D721Med (cell line): ENCODE measurements around the gene CD180.

Source experiments
- DNase-seq: peaks from one replicate; pipeline ENCODE4 v3.0.0; 2011; ENCODE audit warnings: low spot score; ENCODE audit not compliant: insufficient read length
- FAIRE-seq: peaks from 2 replicates; lab custom pipeline; 2011; peaks lifted over from hg19 to GRCh38; lab: Jason Lieb, UNC
- TF ChIP-seq, protein P1 (sequence below): IDR thresholded peaks from 2 replicates; pipeline ENCODE4 v1.5.1; 2012; ENCODE audit warnings: mild to moderate bottlenecking, control low read depth; ENCODE audit not compliant: insufficient read depth; ENCODE audit errors: missing control alignments

The CD180 gene

GRCh38 chr5:67129768-67130167, 66.8 kb downstream of the CD180 start:
- peak; percentile 44 for FAIRE-seq
- TF ChIP-seq, protein P1, sequence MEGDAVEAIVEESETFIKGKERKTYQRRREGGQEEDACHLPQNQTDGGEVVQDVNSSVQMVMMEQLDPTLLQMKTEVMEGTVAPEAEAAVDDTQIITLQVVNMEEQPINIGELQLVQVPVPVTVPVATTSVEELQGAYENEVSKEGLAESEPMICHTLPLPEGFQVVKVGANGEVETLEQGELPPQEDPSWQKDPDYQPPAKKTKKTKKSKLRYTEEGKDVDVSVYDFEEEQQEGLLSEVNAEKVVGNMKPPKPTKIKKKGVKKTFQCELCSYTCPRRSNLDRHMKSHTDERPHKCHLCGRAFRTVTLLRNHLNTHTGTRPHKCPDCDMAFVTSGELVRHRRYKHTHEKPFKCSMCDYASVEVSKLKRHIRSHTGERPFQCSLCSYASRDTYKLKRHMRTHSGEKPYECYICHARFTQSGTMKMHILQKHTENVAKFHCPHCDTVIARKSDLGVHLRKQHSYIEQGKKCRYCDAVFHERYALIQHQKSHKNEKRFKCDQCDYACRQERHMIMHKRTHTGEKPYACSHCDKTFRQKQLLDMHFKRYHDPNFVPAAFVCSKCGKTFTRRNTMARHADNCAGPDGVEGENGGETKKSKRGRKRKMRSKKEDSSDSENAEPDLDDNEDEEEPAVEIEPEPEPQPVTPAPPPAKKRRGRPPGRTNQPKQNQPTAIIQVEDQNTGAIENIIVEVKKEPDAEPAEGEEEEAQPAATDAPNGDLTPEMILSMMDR, result no peak
- DNase-seq, result no peak
